HG03060 (cell line): ENCODE measurements around the gene DOCK6.

Source experiments
- ATAC-seq: cut with Tn5 transposase; IDR thresholded peaks from one replicate; pipeline ENCODE4 v1.9.1; 2021; ENCODE audit warnings: low read depth, moderate number of reproducible peaks; ENCODE audit not compliant: unreplicated experiment

Gene DOCK6

GRCh38 chr19:11155373-11156120, 106.8 kb downstream of the DOCK6 start, which contains the start of gene SPC24:
TSS of gene SPC24 (minus strand) at chr19:11155782. CDS start at chr19:11155776, 6 bp downstream.
- ATAC-seq, result peak; percentile 97

- ATAC-seq, result no peak
Measured at GRCh38 chr19:11154683-11155047, 107.7 kb downstream of the DOCK6 start.

- no peak for ATAC-seq
Measured at GRCh38 chr19:11152318-11153062, 109.8 kb downstream of the DOCK6 start.

GRCh38 chr19:11151181-11151580, 111.1 kb downstream of the DOCK6 start:
- no peak for ATAC-seq
